Cerebellar nuclear complex (tissue), 1 donor: ENCODE results near the gene PDRG1.

Source experiments
- DNase-seq, 2 experiments: peaks; one replicate each; lab custom pipeline; 2025; lab: John Stamatoyannopoulos, UW

Gene PDRG1

GRCh38 chr20:31907046-31907445 lies 44.8 kb downstream of the PDRG1 start:
- DNase-seq = no peak

GRCh38 chr20:31906001-31906400 lies 45.8 kb downstream of the PDRG1 start:
- no peak for DNase-seq

GRCh38 chr20:31903627-31904386 lies 48.0 kb downstream of the PDRG1 start:
- DNase-seq = no peak

GRCh38 chr20:31901615-31902014 lies 50.2 kb downstream of the PDRG1 start:
- no peak for DNase-seq

GRCh38 chr20:31897541-31897940 lies 54.3 kb downstream of the PDRG1 start:
- no peak for DNase-seq

GRCh38 chr20:31896049-31896448 lies 55.8 kb downstream of the PDRG1 start:
- no peak for DNase-seq

DNA sequence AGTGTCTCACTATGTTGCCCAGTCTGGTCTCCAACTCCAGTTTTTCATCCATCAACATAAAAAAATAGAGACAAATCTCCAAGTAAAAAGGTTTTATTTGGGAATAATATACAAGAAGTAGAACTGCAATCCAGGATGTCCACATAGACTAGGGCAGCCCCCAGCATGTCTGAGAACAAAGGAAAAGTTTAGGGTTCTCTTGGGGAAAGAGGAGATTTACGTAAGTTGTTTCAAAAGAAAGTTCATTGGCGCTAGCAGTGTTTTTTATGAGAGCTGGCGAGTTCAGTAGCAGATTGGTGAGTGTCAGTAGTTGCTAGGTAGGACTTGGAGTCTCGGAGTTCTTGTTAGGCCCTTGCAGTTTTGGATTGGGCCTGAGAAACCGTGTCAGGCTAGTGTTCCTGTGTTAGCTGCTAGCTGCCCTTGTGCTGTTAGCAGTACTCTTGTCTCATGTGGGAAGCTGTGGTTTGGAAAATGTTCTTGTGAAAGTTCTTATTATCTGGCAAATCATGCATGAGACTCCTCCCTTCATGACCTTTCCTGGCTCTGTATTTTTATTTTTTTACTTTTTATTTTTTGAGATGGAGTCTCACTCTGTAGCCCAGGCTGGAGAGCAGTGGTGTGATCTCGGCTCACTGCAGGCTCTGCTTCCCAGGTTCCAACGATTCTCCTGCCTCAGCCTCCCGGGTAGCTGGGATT lies 56.7 kb downstream of the PDRG1 start:
- DNase-seq = no peak
